Tongue (tissue), 2 donors: Measurements from ENCODE around the gene SCMH1. TPM values are rescaled to one million over a fixed set of nuclear protein-coding genes. Genes with fewer than 3 reads are reported as not detected.
"Not testable (repeated sequence)": the region's sequence is repeated elsewhere in the genome, so short reads cannot be mapped to it uniquely, and the experiment has no call there.

ENCODE experiments used
- DNase-seq: peaks from one replicate; pipeline ENCODE4 v3.0.0-alpha.2; 2015
- total RNA-seq: library from RNA; depleted of rRNA; stranded (reverse); fragments of >200 nt; gene quantifications from one replicate; pipeline ENCODE4 v1.2.3, GENCODE V29; 2014

SCMH1 gene
- total RNA-seq, result 55.0 TPM

GRCh38 chr1:41241749-41242341 lies at the start of gene SCMH1:
Gene SCMH1 (minus strand): TSS chr1:41242306. CDS start chr1:41186133, 56,173 bp downstream.
- peak; percentile 78 for DNase-seq

- no peak for DNase-seq
Measured at GRCh38 chr1:41291195-41291594, 49.1 kb upstream of the SCMH1 start.

GRCh38 chr1:41289196-41289595 lies 47.1 kb upstream of the SCMH1 start:
- no peak for DNase-seq

GRCh38 chr1:41286992-41287391 lies 44.9 kb upstream of the SCMH1 start:
- peak; percentile 24 for DNase-seq

- no peak for DNase-seq
Measured at GRCh38 chr1:41286486-41286885, 44.4 kb upstream of the SCMH1 start.

- DNase-seq, result no peak
Measured at GRCh38 chr1:41285818-41286217, 43.7 kb upstream of the SCMH1 start.

- DNase-seq, result no peak
Measured at GRCh38 chr1:41284121-41284520, 42.0 kb upstream of the SCMH1 start.

GRCh38 chr1:41282679-41283317 lies 40.7 kb upstream of the SCMH1 start:
- peak; percentile 73 for DNase-seq

GRCh38 chr1:41281334-41281733 lies 39.2 kb upstream of the SCMH1 start:
- no peak for DNase-seq

GRCh38 chr1:41280202-41281032 lies 38.3 kb upstream of the SCMH1 start:
- DNase-seq, result no peak

- no peak for DNase-seq
Measured at GRCh38 chr1:41278076-41278475, 36.0 kb upstream of the SCMH1 start.

GRCh38 chr1:41277371-41277975 lies 35.4 kb upstream of the SCMH1 start:
- DNase-seq, result no peak

GRCh38 chr1:41275831-41276230 lies 33.7 kb upstream of the SCMH1 start:
- no peak for DNase-seq

GRCh38 chr1:41274752-41275545 lies 32.8 kb upstream of the SCMH1 start:
- DNase-seq, result no peak

GRCh38 chr1:41272601-41273000 lies 30.5 kb upstream of the SCMH1 start:
- no peak for DNase-seq

GRCh38 chr1:41268154-41268770 lies 26.2 kb upstream of the SCMH1 start:
- DNase-seq, result peak; percentile 89

- no peak for DNase-seq
Measured at GRCh38 chr1:41261926-41262618, 20.0 kb upstream of the SCMH1 start.

GRCh38 chr1:41260768-41261167 lies 18.7 kb upstream of the SCMH1 start:
- no peak for DNase-seq

- no peak for DNase-seq
Measured at GRCh38 chr1:41259221-41259620, 17.1 kb upstream of the SCMH1 start.

GRCh38 chr1:41255978-41256377 lies 13.9 kb upstream of the SCMH1 start:
- no peak for DNase-seq

- not testable (repeated sequence) for DNase-seq
Measured at GRCh38 chr1:41251120-41251519, 9.0 kb upstream of the SCMH1 start.
